GM12892 (cell line): ENCODE measurements around the gene SPTBN1.

Source experiments
- POLR2A ChIP-seq: IDR thresholded peaks from 2 replicates; pipeline ENCODE4 v1.6.1; 2011; ENCODE audit warnings: low read depth, low read length, control low read depth
- POLR2AphosphoS5 ChIP-seq: IDR thresholded peaks from 2 replicates; pipeline ENCODE4 v1.6.1; 2011; ENCODE audit warnings: low read depth, low read length, control low read depth
- TAF1 ChIP-seq: IDR thresholded peaks from 2 replicates; pipeline ENCODE4 v1.6.1; 2011; ENCODE audit warnings: low read depth, mild to moderate bottlenecking, control low read depth, low read length, borderline replicate concordance

GRCh38 chr2:54440050-54440449 lies 16.1 kb upstream of the SPTBN1 start:
- no peak for TF ChIP-seq POLR2A
- no peak for TF ChIP-seq POLR2AphosphoS5
- no peak for TF ChIP-seq TAF1
